Brain microvascular endothelial cell (primary cell): Measurements from ENCODE around the gene TIGD3.
A peak's percentile ranks its signal among the peaks of the same experiment; 100 is the strongest.

Experiments
- DNase-seq: peaks from one replicate; pipeline ENCODE4 v3.0.0-alpha.2; 2020
- H3K27ac ChIP-seq: fragments of 250-450 bp; sonication (Bioruptor Pico); 2 replicates; pipeline ENCODE4 v1.5.1; 2020; ENCODE audit warnings: mild to moderate bottlenecking, moderate library complexity
- H3K27me3 ChIP-seq: fragments of 250-450 bp; sonication (Bioruptor Pico); replicated peaks from 2 replicates; pipeline ENCODE4 v1.5.1; 2020; ENCODE audit warnings: mild to moderate bottlenecking
- H3K36me3 ChIP-seq: fragments of 250-450 bp; sonication (Bioruptor Pico); replicated peaks from 2 replicates; pipeline ENCODE4 v1.5.1; 2020; ENCODE audit warnings: mild to moderate bottlenecking
- H3K4me3 ChIP-seq: 2 replicates; pipeline ENCODE4 v1.5.1; 2011; ENCODE audit warnings: low read depth, mild to moderate bottlenecking, control low read depth, low read length, moderate library complexity
- in situ Hi-C: cut with HindIII; loops from 2 replicates; pipeline ENCODE4 v1.10.0; 2017; ENCODE audit warnings: low sequenced_read_pairs, low pct_ligation_motif_present
- TF ChIP-seq, protein P1 (sequence below): IDR thresholded peaks from 2 replicates; pipeline ENCODE4 v1.5.1; 2011; ENCODE audit warnings: low read depth, mild to moderate bottlenecking, moderate library complexity, low read length, control low read depth, inconsistent platforms; ENCODE audit errors: missing control alignments

Gene TIGD3

DNA sequence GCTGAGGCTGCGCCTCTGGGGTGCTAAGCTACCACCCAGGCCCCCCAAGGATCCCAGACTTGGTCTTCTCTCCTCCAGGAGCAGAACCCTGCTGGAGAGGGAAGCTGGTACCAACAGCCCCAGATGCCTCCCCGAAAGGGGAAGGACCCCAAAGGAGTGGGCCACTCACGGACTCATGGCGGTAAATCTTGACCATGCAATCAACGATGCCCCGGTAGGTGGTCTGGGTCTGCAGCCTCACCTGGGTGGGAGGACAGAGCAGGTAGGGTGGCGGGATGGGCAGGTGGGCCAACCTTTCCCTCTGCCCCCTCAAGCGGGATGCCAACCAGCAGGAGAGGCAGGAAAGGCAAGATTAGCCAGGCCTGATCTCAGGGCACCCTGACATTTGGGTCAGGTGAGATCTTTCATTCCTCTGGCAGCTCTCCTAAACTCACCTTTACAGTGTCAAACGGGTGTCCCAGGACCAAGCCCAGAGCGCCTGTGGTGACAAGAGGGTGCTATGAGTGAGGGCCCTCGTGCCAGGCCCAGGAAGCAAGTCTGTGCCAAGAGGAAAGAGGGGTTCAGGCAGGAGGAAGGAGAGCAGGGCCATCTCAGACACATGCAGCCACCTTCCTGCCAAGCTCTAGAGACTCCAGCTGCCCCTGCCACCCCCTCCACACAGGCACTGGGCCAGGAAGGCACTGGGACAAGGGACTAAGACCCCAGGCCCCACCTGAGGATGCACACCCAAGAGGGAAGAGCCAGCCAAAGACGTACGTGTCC is 25.3 kb downstream of the TIGD3 start:
- TF ChIP-seq, protein P1, sequence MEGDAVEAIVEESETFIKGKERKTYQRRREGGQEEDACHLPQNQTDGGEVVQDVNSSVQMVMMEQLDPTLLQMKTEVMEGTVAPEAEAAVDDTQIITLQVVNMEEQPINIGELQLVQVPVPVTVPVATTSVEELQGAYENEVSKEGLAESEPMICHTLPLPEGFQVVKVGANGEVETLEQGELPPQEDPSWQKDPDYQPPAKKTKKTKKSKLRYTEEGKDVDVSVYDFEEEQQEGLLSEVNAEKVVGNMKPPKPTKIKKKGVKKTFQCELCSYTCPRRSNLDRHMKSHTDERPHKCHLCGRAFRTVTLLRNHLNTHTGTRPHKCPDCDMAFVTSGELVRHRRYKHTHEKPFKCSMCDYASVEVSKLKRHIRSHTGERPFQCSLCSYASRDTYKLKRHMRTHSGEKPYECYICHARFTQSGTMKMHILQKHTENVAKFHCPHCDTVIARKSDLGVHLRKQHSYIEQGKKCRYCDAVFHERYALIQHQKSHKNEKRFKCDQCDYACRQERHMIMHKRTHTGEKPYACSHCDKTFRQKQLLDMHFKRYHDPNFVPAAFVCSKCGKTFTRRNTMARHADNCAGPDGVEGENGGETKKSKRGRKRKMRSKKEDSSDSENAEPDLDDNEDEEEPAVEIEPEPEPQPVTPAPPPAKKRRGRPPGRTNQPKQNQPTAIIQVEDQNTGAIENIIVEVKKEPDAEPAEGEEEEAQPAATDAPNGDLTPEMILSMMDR = no peak
- in situ Hi-C loops = no loop called here
- Histone ChIP-seq H3K27ac (no peak overlapping the region), H3K4me3 (no peak overlapping the region), H3K27me3 (no peaks in the 10 kb centered on the region), H3K36me3 (no peaks in the 10 kb centered on the region)
- DNase-seq = no peak

DNA sequence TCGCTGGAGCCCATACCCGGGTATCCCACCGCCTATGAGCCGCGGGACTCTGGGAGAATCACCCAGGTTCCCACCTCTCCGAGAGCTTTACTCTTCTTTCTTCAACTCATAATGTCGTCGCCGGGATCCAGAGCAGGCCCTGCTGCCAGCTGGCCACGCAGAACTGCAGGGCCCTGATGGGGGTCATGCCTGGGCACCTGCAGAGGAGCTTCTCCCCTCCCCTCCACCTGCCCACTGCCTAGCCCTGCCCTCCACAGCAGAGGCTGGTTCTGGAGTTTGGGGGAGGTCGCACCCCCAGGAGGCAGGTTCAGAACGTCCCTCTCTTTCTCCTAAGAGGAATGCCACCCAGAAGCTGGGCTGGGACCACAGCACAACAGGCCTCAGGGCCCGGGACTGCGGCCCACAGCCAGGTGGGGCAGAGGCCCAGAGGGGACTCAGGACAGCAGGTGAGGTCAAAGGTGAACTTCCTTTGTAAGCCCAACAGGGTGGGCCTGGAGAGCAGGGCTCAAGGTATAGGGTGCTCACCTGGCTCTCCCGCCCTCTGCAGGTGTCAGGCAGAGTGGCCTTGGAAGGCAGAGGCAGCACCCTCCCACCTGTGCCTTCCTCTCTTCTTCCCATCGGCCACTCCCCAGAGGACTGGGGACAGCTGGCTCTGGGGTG is 26.0 kb downstream of the TIGD3 start:
- no peaks in the 10 kb centered on the region for H3K27me3 ChIP-seq
- DNase-seq = no peak
- TF ChIP-seq, protein P1 = no peak
- H3K4me3 ChIP-seq = no peak overlapping the region
- in situ Hi-C loops = no loop called here
- H3K27ac ChIP-seq = no peak overlapping the region
- H3K36me3 ChIP-seq = no peaks in the 10 kb centered on the region

DNA sequence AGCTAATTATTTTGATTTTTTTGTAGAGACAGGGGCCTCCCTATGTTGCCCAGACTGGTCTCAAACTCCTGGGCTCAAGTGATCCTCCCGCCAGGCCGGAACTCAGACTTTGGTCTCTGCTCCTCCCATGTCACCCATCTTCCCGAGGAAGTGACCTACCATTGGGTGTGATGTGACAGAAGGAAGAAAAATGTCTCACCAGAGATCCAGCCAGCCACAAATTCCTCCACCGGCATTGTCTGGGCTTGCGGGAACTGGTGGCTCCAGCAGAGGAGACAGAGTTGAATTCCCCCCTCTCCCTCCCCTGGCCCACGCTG is 27.1 kb downstream of the TIGD3 start:
- TF ChIP-seq, protein P1 = no peak
- Histone ChIP-seq H3K36me3 (no peaks in the 10 kb centered on the region), H3K27ac (peak overlapping the region; percentile 95), H3K4me3 (peak overlapping the region; percentile 38), H3K27me3 (no peaks in the 10 kb centered on the region)
- in situ Hi-C loops = no loop called here
- peak; percentile 68 for DNase-seq

DNA sequence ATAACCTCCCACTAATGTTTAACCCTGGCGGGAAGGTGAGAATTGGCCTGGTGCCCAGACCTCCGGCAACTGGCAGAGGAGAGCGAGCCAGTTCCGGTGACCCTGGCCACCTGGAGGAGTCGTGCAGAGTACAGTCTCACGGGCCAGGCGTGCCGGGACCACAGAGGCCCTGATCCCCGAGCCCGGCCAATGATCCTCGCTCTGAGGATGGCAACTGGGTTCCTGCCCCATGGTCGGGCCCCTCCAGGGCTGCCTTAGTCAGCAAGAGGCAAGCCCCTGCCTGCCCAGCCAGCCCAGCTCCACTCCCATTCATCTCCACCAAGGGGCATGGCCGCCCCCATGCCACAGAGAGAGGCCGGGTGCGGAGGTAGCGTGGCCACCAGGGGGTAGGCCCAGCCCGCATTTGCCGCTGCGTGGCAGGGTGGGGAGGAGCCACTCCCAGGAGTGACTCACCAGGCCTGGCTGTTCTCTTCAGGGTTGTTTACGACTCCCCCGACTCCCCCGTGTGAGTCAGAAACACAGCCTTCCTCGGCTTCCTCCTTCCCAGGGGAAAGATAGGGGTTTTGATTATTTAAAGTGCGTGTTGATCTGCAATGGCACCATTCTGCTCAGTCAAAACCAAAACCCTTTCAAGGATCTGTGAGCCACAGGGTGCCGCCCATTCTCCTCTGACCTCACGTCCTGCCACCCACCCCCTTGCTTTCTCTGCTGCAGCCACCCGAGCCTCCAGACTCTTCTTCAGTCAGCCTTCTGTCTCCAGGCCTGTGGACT is 27.7 kb downstream of the TIGD3 start, which contains the start of gene SLC25A45:
Gene SLC25A45, minus strand, starts transcription at position 614 of the 771 bp plus-strand sequence. CDS start 695 bp downstream, outside the sequence.
- peak within 1 kb of the TSS; percentile 38 for H3K4me3 ChIP-seq

DNA sequence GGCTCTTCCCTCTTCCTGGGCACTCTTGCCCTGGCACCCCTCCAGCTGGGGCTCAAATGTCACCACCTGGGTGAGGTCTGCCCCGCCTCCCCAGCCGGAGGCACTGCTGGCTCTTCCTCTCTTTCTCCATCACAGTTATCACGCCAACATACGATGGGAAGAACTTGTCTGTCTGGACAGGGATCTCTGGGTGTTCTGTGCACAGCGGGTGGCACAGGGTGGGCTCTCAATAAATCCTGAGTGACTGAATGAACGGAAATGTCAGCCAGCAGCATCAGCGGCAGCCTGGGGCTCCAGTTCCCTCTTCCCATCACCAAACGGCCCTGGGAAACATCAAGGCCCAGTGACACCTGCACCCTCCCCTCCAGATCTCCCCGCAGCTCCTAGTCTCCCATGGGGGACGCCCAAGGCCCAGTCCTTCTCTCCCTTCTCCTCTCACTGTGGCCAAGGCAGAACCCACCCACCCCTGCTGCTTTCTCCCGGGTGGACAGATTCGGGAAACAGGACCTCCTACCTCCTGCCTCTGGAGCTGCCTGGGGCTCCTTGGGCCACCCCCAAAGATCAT is 28.3 kb downstream of the TIGD3 start:
- DNase-seq = no peak
- Histone ChIP-seq H3K4me3 (peak overlapping the region; percentile 33), H3K36me3 (no peaks in the 10 kb centered on the region), H3K27me3 (no peaks in the 10 kb centered on the region), H3K27ac (peak overlapping the region; percentile 95)
- TF ChIP-seq, protein P1 = no peak
- in situ Hi-C loops = no loop called here

More for the DNA sequence above, 27.7 kb downstream of the TIGD3 start, which contains the start of gene SLC25A45:
- in situ Hi-C loops = no loop called here
- H3K27me3 ChIP-seq = no peaks in the 10 kb centered on the region
- TF ChIP-seq, protein P1 = peak; percentile 84
- DNase-seq = peak; percentile 98
- peak within 1 kb of the TSS; percentile 95 for H3K27ac ChIP-seq
- no peaks in the 10 kb centered on the region for H3K36me3 ChIP-seq
